GM18861 (cell line): ENCODE measurements around the gene POU5F2.

Experiments used
- ATAC-seq: cut with Tn5 transposase; IDR thresholded peaks from one replicate; pipeline ENCODE4 v1.9.1; 2021; ENCODE audit not compliant: unreplicated experiment

The POU5F2 gene, protein sequence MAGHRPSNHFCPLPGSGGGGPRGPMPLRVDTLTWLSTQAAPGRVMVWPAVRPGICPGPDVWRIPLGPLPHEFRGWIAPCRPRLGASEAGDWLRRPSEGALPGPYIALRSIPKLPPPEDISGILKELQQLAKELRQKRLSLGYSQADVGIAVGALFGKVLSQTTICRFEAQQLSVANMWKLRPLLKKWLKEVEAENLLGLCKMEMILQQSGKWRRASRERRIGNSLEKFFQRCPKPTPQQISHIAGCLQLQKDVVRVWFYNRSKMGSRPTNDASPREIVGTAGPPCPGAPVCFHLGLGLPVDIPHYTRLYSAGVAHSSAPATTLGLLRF

DNA sequence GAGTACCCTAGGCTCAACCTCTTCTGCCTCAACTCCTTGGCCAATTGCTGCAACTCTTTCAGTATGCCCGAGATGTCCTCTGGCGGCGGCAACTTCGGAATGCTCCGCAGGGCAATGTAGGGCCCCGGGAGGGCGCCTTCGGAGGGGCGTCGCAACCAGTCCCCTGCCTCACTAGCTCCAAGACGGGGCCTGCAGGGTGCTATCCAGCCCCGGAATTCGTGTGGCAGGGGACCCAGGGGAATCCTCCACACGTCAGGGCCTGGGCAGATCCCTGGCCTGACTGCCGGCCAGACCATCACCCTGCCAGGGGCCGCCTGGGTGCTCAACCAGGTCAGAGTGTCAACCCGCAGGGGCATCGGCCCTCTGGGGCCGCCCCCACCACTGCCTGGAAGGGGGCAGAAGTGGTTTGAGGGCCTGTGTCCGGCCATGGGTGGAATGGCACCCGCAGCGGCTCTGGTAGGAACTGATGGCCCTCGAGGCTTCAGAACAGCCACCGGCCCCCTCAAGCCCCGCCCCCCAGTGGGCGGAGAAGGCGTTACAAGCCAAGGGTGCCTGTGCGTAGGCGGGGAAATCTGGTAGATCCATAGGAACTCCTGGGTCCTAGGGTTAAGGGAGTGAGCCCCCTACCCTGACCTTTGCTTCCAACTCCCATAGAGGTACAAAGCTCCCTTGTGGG lies at the start of gene POU5F2:
Gene POU5F2, minus strand, starts transcription at position 465 of the 676 bp plus-strand sequence. Its CDS starts 37 bp downstream, at position 428.
- ATAC-seq = no peak

DNA sequence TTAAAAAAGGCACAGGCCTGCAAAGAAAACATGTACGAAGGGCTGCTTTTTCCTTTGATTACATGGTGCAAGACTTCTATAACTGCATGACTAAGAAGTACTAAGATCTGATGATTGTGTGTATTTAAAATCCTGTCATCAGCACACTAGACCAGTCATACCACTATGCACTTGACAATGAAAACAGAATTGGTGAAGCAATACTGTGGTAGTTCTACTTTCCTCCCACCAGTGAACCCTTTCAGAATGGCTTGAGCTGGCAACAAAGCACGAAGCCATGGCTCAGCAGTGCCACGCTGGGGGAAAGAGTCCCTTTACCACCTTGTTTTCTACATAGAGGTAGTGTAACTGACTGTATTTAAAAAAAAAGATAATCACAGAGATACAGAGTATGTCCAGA lies 49.0 kb upstream of the POU5F2 start:
- no peak for ATAC-seq

- no peak for ATAC-seq
Measured at GRCh38 chr5:93789173-93790067, 48.0 kb upstream of the POU5F2 start.

DNA sequence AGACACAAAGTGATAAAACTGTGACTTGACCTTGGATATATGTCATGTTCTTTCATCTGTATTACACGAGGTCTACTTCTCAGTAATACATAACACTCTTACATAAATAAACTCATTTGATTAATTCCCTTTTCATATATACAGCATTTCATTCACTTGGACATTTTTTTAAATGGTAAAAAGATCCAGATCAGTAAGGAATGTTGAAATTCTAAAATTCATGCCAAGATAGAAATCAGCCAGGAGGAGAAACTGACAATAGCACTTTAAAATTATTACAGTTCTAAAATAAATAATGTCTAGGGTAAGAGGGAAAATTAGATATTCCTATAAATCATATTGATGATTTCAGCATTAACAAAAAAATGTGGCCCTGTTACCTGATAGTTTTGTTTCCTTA lies 46.2 kb upstream of the POU5F2 start:
- no peak for ATAC-seq

GRCh38 chr5:93785475-93785874 lies 44.1 kb upstream of the POU5F2 start:
- ATAC-seq = no peak

- no peak for ATAC-seq
Measured at GRCh38 chr5:93782978-93783377, 41.6 kb upstream of the POU5F2 start.

DNA sequence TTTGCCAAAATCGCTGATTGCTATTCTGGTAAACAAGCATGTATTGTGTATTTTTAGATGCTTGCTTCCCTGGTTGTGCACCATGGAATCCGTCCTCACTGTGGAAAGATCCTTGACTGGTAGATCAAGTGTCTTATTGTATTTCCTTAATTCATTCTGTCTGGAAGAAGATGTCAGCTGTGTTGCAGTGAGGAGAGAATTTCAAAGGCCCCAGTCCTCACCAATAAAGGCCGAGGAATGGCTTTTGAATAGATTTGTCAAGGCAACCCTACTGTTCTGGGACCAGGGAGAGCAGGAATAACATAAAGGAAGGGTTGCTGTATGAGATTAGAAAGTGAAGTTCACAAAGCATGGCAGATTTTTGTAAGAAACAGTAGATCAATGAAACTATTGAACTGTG lies 36.2 kb upstream of the POU5F2 start:
- ATAC-seq = no peak

DNA sequence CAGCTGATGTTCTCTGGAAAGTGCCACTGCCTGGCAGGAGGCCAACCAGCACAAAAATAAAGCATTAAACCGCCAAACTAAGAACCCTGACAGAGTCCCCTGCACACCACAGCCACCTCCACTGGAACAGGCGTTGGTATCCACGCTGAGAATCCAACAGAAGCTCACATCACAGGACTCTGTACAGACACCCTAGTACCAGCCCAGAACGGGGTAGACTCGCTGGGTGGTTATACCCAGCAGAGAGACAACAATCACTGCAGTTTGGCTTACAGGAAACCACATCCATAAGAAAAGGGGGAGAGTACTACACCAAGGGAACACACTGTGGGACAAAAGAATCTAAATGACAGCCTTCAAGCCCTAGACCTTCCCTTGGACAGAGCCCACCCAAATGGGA lies 15.0 kb upstream of the POU5F2 start:
- ATAC-seq = no peak

DNA sequence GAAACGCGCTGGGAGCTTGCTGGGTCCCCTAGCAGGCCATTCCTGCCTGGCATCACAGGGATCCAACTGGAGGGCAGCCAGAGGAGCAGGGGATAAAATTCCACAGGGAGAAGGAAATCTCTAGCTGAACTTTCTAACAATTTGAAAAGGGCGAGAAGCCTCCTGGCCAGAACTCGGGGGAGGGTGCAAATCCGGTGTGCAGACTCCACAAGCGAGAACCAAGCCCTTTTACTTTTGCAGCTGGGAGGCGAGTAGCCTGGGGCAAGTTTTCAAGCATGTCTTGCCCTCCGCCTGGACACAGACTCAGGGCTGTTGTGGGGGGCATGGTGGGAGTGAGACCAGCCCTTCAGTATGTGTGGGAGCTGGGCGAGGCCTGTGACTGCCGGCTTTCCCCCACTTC lies 14.3 kb upstream of the POU5F2 start:
- ATAC-seq = no peak

DNA sequence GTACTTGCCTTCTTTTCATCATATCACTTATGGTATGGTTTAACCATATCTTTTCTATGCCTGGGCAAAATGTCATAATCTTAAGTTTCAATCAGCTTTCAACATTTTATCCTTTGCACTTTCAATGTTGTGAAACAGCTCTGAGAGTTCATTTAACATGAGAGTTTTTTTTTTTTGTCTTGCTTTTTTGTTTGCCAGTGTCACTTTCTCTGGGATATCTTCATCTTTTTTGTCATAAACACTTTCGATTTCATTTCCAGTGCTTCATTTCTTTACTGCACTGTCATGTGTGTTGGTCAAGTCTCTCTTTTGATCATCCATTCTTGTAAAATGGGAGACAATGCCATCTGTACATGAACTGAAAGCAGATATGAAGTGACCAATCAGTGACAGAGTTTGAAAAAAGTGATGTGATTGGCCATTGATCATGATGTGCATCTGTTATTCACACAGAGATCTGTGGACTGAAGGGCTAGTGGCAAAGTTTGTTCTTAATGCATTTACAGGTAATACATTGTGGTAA lies 7.5 kb upstream of the POU5F2 start:
- no peak for ATAC-seq

- ATAC-seq = no peak
Measured at GRCh38 chr5:93746406-93747056, 5.1 kb upstream of the POU5F2 start.

GRCh38 chr5:93736284-93736683 lies 5.1 kb downstream of the POU5F2 start:
- no peak for ATAC-seq

DNA sequence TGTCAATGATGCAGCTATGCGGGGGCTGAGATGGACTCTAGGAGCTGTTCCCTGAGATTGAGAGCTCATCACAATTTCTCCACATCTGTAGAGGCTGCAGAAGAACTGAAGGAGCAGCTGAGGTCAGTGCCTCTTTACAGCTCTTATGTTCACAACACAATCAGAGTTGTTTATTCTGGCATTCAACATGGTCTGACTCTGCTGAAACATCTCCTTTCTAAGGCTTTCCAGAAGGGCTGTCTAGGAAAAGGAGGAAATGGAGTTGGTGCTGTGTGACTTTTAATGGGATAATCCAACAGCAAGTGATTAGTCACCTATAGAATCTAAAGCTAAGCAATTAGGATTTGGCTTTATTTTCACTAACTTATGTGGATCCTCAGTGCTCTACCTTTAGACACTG lies 6.0 kb downstream of the POU5F2 start:
- no peak for ATAC-seq

GRCh38 chr5:93731987-93732386 lies 9.4 kb downstream of the POU5F2 start:
- no peak for ATAC-seq

DNA sequence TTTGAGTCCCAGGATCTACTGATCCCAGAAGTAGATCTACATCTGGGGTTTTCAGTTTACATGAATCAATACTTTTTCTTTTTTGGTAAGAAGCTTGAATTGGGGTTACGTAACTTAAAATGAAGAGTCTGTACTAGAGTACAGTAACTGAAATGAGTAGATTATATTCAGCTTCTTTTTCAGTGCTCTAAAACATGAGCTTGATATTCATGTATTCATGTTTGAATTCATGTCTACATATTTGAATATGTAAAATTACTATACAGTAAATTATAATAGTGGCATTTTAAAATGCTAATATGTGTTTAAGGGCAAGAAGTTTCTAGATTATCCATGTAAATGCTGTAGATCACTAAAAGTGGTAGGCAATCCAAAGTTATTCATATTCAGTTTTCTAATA lies 14.8 kb downstream of the POU5F2 start:
- ATAC-seq = no peak

GRCh38 chr5:93724791-93725190 lies 16.6 kb downstream of the POU5F2 start:
- ATAC-seq = no peak

GRCh38 chr5:93723681-93724080 lies 17.7 kb downstream of the POU5F2 start:
- ATAC-seq = no peak

- ATAC-seq = no peak
Measured at GRCh38 chr5:93723005-93723404, 18.4 kb downstream of the POU5F2 start.

DNA sequence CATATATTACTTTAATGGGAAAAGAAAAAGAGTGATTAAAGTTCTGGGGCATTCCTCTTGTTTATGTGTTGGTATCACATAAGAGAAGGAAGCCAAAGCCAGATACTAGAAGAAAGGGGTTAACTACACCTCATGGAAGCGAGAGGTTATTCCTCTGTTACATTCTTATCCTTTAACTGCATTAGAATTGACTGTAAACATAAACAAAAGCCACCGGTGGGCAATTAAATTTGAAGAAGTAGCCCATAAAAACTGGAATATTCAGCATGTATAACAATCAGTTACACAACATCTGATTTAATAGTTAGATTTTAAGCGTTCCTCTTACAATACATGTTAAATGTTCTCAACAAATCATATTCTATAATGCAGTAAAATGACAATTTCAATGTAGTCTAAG lies 18.8 kb downstream of the POU5F2 start:
- no peak for ATAC-seq

DNA sequence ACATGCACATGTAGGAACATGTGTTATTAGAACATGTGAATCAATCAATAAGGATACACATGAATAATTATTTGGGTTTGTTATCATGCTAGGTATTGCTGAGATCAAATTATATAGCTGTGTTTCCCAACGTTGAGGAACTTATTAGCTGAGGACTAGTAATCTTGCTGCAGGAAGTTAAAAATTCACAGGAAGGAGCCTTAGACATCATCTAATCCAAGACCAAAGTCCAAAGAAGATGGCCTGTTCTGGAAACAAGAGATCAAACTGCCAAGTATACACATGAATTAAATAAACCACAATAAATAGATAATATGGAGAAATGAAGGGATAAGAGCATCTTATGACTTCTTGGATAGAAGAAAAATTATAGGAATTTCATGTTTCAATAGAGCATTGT lies 19.9 kb downstream of the POU5F2 start:
- no peak for ATAC-seq

DNA sequence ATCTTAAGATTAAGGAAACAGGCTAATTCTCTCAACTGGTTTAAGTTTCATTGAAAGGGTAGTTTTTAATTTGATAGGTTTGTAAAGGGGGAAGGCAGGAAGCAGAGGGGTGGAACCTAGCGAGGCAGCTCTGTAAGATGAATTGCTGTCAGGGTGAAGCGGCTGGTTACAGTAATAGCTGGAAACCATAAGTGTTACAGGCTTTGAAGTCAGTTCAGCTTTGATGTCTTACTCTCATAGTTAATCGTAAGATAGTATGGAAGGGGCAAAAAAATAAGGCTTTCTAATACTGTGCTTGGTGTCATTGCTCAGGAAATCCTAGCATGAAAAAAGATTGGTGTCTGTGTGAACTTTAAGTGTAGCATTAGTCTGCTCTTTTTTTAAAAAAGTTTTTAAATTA lies 20.3 kb downstream of the POU5F2 start:
- no peak for ATAC-seq
